ENCODE data around the gene RNLS.

Gene RNLS

GRCh38 chr10:88318803-88319202 lies 264.3 kb downstream of the RNLS start:
- TF ChIP-seq CTCF (IDR thresholded peaks at IDR 0.05; ENCODE audit: low read depth, low read length): peak; percentile 47
- DNase-seq (ENCODE audit: low read depth in 2 of 2): peak in 1 of 2 donors; percentile 33
- no peak overlapping the region for H3K4me3 ChIP-seq (replicated peaks in 1 of 2; ENCODE audit: low read depth in 2 of 2, low read length in 2 of 2)

GRCh38 chr10:88317099-88317498 lies 266.0 kb downstream of the RNLS start:
- TF ChIP-seq CTCF (IDR thresholded peaks at IDR 0.05; ENCODE audit: low read depth, low read length): no peak
- H3K4me3 ChIP-seq (replicated peaks in 1 of 2; ENCODE audit: low read depth in 2 of 2, low read length in 2 of 2): no peak overlapping the region
- no peak for DNase-seq (ENCODE audit: low read depth in 2 of 2)

- DNase-seq (ENCODE audit: low read depth in 2 of 2): no peak
- H3K4me3 ChIP-seq (replicated peaks in 1 of 2; ENCODE audit: low read depth in 2 of 2, low read length in 2 of 2): no peak overlapping the region
- TF ChIP-seq CTCF (IDR thresholded peaks at IDR 0.05; ENCODE audit: low read depth, low read length): no peak
Measured at GRCh38 chr10:88316292-88316861, 266.7 kb downstream of the RNLS start.

- peak in 1 of 2 donors; percentile 24 for DNase-seq (ENCODE audit: low read depth in 2 of 2)
- no peak for TF ChIP-seq CTCF (IDR thresholded peaks at IDR 0.05; ENCODE audit: low read depth, low read length)
- no peak overlapping the region for H3K4me3 ChIP-seq (replicated peaks in 1 of 2; ENCODE audit: low read depth in 2 of 2, low read length in 2 of 2)
Measured at GRCh38 chr10:88315755-88316154, 267.4 kb downstream of the RNLS start.

- no peak overlapping the region for H3K4me3 ChIP-seq (replicated peaks in 1 of 2; ENCODE audit: low read depth in 2 of 2, low read length in 2 of 2)
- no peak for TF ChIP-seq CTCF (IDR thresholded peaks at IDR 0.05; ENCODE audit: low read depth, low read length)
- DNase-seq (ENCODE audit: low read depth in 2 of 2): no peak
Measured at GRCh38 chr10:88314362-88314761, 268.8 kb downstream of the RNLS start.

- H3K4me3 ChIP-seq (replicated peaks in 1 of 2; ENCODE audit: low read depth in 2 of 2, low read length in 2 of 2): no peak overlapping the region
- TF ChIP-seq CTCF (IDR thresholded peaks at IDR 0.05; ENCODE audit: low read depth, low read length): no peak
- DNase-seq (ENCODE audit: low read depth in 2 of 2): no peak
Measured at GRCh38 chr10:88313878-88314277, 269.2 kb downstream of the RNLS start.

GRCh38 chr10:88312855-88313254 lies 270.3 kb downstream of the RNLS start:
- no peak for DNase-seq (ENCODE audit: low read depth in 2 of 2)

More at GRCh38 chr10:88312855-88313254, 270.3 kb downstream of the RNLS start:
- no peak overlapping the region for H3K4me3 ChIP-seq (replicated peaks in 1 of 2; ENCODE audit: low read depth in 2 of 2, low read length in 2 of 2)
- no peak for TF ChIP-seq CTCF (IDR thresholded peaks at IDR 0.05; ENCODE audit: low read depth, low read length)
